Retinal pigment epithelial cell (primary cell): ENCODE data around the gene ZNF500.

Source experiments
- DNase-seq: peaks from one replicate; pipeline ENCODE4 v3.0.0-alpha.2; 2010; ENCODE audit warnings: low read depth
- H3K4me3 ChIP-seq: 2 replicates; pipeline ENCODE4 v1.5.1; 2011; ENCODE audit warnings: mild to moderate bottlenecking, low read length, control low read depth, moderate library complexity
- TF ChIP-seq, protein P1 (sequence below): conservative IDR thresholded peaks from 2 replicates; pipeline ENCODE4 v1.5.1; 2011; ENCODE audit warnings: low read depth, low read length, control low read depth, inconsistent platforms

Gene ZNF500

DNA sequence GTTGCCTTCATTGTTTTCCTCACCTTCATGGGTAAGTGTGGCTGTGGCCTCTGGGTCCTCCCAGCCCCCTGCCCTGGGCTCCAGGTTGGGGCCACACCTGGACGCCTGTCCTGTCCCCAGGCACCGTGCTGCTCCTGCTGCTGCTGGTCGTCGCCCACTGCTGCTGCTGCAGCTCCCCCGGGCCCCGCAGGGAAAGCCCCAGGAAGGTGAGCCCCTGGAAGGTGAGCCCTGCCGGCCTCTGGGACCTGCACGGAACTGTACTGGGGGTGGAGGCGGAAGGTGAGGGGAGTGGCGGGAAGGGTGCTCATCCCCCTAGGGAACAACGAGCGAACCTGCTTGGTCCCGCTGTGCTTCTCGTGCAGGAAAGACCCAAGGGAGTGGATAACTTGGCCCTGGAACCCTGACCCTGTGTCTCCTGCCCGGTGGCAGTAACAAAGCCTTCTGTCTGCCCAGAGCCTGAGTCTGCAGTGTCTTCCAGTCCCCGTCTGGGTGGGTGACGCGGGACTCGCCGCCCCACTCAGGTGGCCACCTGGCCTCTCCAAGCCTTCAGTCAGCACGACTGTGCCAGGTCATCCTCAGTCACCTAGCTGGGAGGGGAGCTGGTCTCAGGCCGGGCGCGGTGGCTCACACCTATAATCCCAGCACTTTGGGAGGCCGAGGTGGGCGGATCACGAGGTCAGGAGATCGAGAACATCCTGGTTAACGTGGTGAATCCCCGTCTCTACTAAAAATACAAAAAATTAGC, 29.0 kb upstream of the ZNF500 start:
- TF ChIP-seq, protein P1, sequence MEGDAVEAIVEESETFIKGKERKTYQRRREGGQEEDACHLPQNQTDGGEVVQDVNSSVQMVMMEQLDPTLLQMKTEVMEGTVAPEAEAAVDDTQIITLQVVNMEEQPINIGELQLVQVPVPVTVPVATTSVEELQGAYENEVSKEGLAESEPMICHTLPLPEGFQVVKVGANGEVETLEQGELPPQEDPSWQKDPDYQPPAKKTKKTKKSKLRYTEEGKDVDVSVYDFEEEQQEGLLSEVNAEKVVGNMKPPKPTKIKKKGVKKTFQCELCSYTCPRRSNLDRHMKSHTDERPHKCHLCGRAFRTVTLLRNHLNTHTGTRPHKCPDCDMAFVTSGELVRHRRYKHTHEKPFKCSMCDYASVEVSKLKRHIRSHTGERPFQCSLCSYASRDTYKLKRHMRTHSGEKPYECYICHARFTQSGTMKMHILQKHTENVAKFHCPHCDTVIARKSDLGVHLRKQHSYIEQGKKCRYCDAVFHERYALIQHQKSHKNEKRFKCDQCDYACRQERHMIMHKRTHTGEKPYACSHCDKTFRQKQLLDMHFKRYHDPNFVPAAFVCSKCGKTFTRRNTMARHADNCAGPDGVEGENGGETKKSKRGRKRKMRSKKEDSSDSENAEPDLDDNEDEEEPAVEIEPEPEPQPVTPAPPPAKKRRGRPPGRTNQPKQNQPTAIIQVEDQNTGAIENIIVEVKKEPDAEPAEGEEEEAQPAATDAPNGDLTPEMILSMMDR = no peak
- H3K4me3 ChIP-seq = no peak overlapping the region
- no peak for DNase-seq

DNA sequence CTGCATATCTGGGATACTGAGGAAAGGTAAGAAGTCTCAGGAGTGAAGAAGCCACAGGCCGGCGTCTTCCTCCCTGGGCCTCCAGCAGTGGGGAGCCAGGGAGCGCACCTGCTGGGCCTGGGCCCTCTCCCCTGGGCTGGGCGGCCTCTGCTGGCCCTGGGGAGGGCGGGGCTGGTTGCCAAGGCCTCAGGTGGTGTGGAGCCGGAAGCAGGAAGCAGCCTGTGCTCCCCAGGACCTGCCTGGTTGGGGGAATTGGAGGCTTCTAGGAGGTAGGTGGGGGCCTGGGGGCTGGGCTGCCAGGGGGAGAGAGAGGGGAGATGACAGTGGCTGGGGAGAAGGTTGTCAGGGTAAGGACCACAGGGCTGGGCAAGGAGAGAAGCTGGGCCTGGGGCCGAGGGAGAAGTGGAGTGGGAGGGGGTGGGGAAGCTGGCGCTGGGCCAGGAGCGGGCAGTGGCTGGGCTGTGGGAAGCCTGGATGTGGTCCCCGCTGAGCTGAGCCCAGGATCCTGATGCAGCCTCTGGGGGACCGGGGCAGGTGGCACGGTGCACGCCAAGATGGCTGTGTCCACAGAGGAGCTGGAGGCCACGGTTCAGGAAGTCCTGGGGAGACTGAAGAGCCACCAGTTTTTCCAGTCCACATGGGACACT, 28.3 kb upstream of the ZNF500 start, which contains the start of gene SMIM22:
Gene SMIM22, plus strand, starts transcription at position 189 of the 647 bp plus-strand sequence. Its CDS starts 366 bp downstream, at position 555.
- no peak within 1 kb of the TSS for H3K4me3 ChIP-seq
- no peak for DNase-seq
- TF ChIP-seq, protein P1 = no peak

DNA sequence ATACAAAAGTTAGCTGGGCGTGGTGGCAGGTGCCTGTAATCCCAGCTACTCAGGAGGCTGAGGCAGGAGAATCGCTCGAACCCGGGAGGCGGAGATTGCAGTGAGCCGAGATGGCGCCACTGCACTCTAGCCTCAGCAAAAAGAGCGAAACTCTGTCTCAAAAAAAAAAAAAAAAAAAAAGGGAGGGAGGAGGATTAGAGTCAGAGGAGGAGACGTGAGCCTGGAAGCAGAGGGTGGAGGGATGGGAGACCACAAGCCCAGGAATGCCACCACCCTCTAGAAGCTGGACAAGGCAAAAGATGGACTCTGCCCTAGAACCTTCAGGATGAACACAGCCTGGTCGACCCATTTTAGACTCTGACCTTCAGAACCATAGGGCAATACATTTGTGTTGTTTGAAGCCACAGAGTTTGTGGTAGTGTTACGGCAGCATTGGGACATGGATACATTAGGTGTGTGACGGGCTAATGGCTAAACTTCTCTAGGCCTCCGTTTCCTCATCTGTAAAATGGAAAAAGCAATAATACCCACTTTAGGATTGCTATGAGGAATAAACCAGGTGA, 26.1 kb upstream of the ZNF500 start:
- TF ChIP-seq, protein P1 = no peak
- no peak for DNase-seq
- no peak overlapping the region for H3K4me3 ChIP-seq

GRCh38 chr16:4790871-4791270, 23.9 kb upstream of the ZNF500 start:
- no peak overlapping the region for H3K4me3 ChIP-seq
- no peak for DNase-seq
- TF ChIP-seq, protein P1 = no peak

- TF ChIP-seq, protein P1 = no peak
- no peak overlapping the region for H3K4me3 ChIP-seq
- no peak for DNase-seq
Observed at GRCh38 chr16:4790261-4790660, 23.3 kb upstream of the ZNF500 start.

DNA sequence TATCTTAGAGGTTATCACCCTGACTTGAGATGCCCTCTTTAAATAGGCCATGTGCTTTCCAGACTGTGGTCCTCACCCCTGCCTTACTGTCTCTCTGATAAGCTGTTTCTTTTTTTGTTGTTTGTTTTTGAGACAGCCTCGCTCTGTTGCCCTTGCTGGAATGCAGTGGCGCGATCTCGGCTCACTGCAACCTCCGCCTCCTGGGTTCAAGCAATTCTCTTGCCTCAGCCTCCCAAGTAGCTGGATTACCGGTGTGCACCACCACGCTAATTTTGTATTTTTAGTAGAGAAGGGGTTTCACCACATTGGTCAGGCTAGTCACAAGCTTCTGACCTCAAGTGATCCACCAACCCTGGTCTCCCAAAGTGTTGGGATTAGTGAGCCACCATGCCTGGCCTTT, 21.9 kb upstream of the ZNF500 start:
- TF ChIP-seq, protein P1 = no peak
- no peak for DNase-seq
- no peak overlapping the region for H3K4me3 ChIP-seq

DNA sequence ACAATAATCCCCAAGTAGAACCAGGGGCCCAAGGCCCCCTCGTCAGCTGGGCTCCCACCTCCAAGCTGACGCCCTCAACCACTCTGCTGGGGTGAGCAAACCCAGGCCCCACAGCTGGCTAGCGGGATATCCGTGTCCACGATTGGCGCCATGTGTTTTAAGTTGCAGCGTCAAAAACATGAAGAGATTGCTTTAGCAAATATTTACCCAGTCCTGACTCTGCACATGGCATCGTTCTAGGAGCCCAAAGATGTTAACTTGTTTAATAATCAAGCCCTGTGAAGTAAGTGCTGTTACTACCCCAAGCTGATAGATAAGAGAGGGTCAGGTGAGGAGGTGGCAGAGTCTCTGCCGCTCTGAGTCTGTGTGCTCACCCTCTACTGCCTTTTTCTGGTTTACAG, 21.5 kb upstream of the ZNF500 start:
- DNase-seq = no peak
- TF ChIP-seq, protein P1 = no peak
- no peak overlapping the region for H3K4me3 ChIP-seq
